Measurements from ENCODE around the gene F10.

Gene F10

GRCh38 chr13:113126265-113127150, 3.9 kb downstream of the F10 start:
- no peak overlapping the region for H3K27ac ChIP-seq (replicated peaks; ENCODE audit: low read length)
- no peak overlapping the region for H2AFZ ChIP-seq (ENCODE audit: low read length)
- no peak overlapping the region for H3K4ac ChIP-seq (ENCODE audit: low read length)
- H2BK12ac ChIP-seq (ENCODE audit: low read length) = no peak overlapping the region
- no peak overlapping the region for H4K91ac ChIP-seq (ENCODE audit: low read depth, low read length, poor library complexity)
- DNase-seq (ENCODE audit: low spot score) = no peak
- no peaks in the 10 kb centered on the region for H3K9me3 ChIP-seq (replicated peaks in 1 of 2; ENCODE audit: control insufficient read depth in 2 of 2, insufficient read depth in 1 of 2, low read depth in 1 of 2, low read length in 2 of 2)
- H3K9ac ChIP-seq (ENCODE audit: low read depth, low read length, poor library complexity) = no peak overlapping the region
- no peak overlapping the region for H2BK120ac ChIP-seq (ENCODE audit: low read depth, low read length)
- H2AK5ac ChIP-seq (ENCODE audit: low read depth, low read length) = no peak overlapping the region
- H3K4me1 ChIP-seq (ENCODE audit: control insufficient read depth in 2 of 2, insufficient read depth in 1 of 2, low read depth in 1 of 2, low read length in 2 of 2) = peaks cover 9 to 11% of the 10 kb centered on the region in 2 donors
- no peak overlapping the region for H4K8ac ChIP-seq (ENCODE audit: low read depth, low read length)
- no CpG with 5 or more reads among the region's 18 CpGs for WGBS, 2 donors (ENCODE audit: extremely low coverage in 2 of 2, insufficient read length in 2 of 2, insufficient replicate concordance in 1 of 2)
- no peak overlapping the region for H3K4me2 ChIP-seq (ENCODE audit: insufficient read depth, low read length, poor library complexity, severe bottlenecking)
- H3K23ac ChIP-seq (ENCODE audit: low read depth, low read length, poor library complexity) = no peak overlapping the region
- H3K18ac ChIP-seq (ENCODE audit: low read length) = no peak overlapping the region
- no peak overlapping the region for H3K14ac ChIP-seq (ENCODE audit: low read length)
- H2BK5ac ChIP-seq (ENCODE audit: low read length) = no peak overlapping the region
- H3K4me3 ChIP-seq (ENCODE audit: low read length in 2 of 2) = no peak overlapping the region
- no peak overlapping the region for H2BK15ac ChIP-seq (ENCODE audit: low read length)
- H3K79me1 ChIP-seq (ENCODE audit: low read depth, low read length) = no peaks in the 10 kb centered on the region
- peaks cover 0 to 3% (median 0%) of the 10 kb centered on the region in 3 experiments for H3K27me3 ChIP-seq (ENCODE audit: control insufficient read depth in 3 of 3, insufficient read depth in 3 of 3, low read depth in 1 of 3, low read length in 3 of 3)
- no peaks in the 10 kb centered on the region for H3K36me3 ChIP-seq (replicated peaks in 1 of 2; ENCODE audit: control insufficient read depth in 2 of 2, insufficient read depth in 2 of 2, low read length in 2 of 2)

- no peak overlapping the region for H3K4me2 ChIP-seq (ENCODE audit: insufficient read depth, low read length, poor library complexity, severe bottlenecking)
- H3K79me1 ChIP-seq (ENCODE audit: low read depth, low read length) = no peaks in the 10 kb centered on the region
- no peak overlapping the region for H4K91ac ChIP-seq (ENCODE audit: low read depth, low read length, poor library complexity)
- H2AK5ac ChIP-seq (ENCODE audit: low read depth, low read length) = peak overlapping the region; percentile 61
- no peak overlapping the region for H3K9ac ChIP-seq (ENCODE audit: low read depth, low read length, poor library complexity)
- H3K23ac ChIP-seq (ENCODE audit: low read depth, low read length, poor library complexity) = no peak overlapping the region
- H2BK120ac ChIP-seq (ENCODE audit: low read depth, low read length) = no peak overlapping the region
- WGBS, 2 donors (ENCODE audit: extremely low coverage in 2 of 2, insufficient read length in 2 of 2, insufficient replicate concordance in 1 of 2) = no CpG with 5 or more reads among the region's 27 CpGs
- H3K14ac ChIP-seq (ENCODE audit: low read length) = no peak overlapping the region
- no peak overlapping the region for H2AFZ ChIP-seq (ENCODE audit: low read length)
- no peak overlapping the region for H3K4me3 ChIP-seq (ENCODE audit: low read length in 2 of 2)
- H2BK5ac ChIP-seq (ENCODE audit: low read length) = no peak overlapping the region
- DNase-seq (ENCODE audit: low spot score) = no peak
- peak overlapping the region; percentile 20 for H3K18ac ChIP-seq (ENCODE audit: low read length)
- H3K27me3 ChIP-seq (ENCODE audit: control insufficient read depth in 3 of 3, insufficient read depth in 3 of 3, low read depth in 1 of 3, low read length in 3 of 3) = peaks cover 0 to 6% (median 0%) of the 10 kb centered on the region in 3 experiments
- no peak overlapping the region for H4K8ac ChIP-seq (ENCODE audit: low read depth, low read length)
- no peaks in the 10 kb centered on the region for H3K36me3 ChIP-seq (replicated peaks in 1 of 2; ENCODE audit: control insufficient read depth in 2 of 2, insufficient read depth in 2 of 2, low read length in 2 of 2)
- peak overlapping the region; percentile 31 for H2BK15ac ChIP-seq (ENCODE audit: low read length)
- no peak overlapping the region for H3K4ac ChIP-seq (ENCODE audit: low read length)
- no peak overlapping the region for H2BK12ac ChIP-seq (ENCODE audit: low read length)
- H3K27ac ChIP-seq (replicated peaks; ENCODE audit: low read length) = no peak overlapping the region
- no peaks in the 10 kb centered on the region for H3K4me1 ChIP-seq (ENCODE audit: control insufficient read depth in 2 of 2, insufficient read depth in 1 of 2, low read depth in 1 of 2, low read length in 2 of 2)
- no peaks in the 10 kb centered on the region for H3K9me3 ChIP-seq (replicated peaks in 1 of 2; ENCODE audit: control insufficient read depth in 2 of 2, insufficient read depth in 1 of 2, low read depth in 1 of 2, low read length in 2 of 2)
Observed at GRCh38 chr13:113129480-113129879, 6.9 kb downstream of the F10 start.

- Histone ChIP-seq H3K23ac (ENCODE audit: low read depth, low read length, poor library complexity) (peak overlapping the region; percentile 51), H3K18ac (ENCODE audit: low read length) (peak overlapping the region; percentile 20), H3K27me3 (ENCODE audit: control insufficient read depth in 3 of 3, insufficient read depth in 3 of 3, low read depth in 1 of 3, low read length in 3 of 3) (peaks cover 0 to 7% (median 0%) of the 10 kb centered on the region in 3 experiments), H3K4me2 (ENCODE audit: insufficient read depth, low read length, poor library complexity, severe bottlenecking) (no peak overlapping the region), H4K91ac (ENCODE audit: low read depth, low read length, poor library complexity) (no peak overlapping the region), H3K79me1 (ENCODE audit: low read depth, low read length) (no peaks in the 10 kb centered on the region), H3K4ac (ENCODE audit: low read length) (no peak overlapping the region), H2BK12ac (ENCODE audit: low read length) (no peak overlapping the region), H3K14ac (ENCODE audit: low read length) (peak overlapping the region; percentile 72), H3K4me1 (ENCODE audit: control insufficient read depth in 2 of 2, insufficient read depth in 1 of 2, low read depth in 1 of 2, low read length in 2 of 2) (no peaks in the 10 kb centered on the region), H2AK5ac (ENCODE audit: low read depth, low read length) (peak overlapping the region; percentile 61), H3K27ac (replicated peaks; ENCODE audit: low read length) (no peak overlapping the region), H3K36me3 (replicated peaks in 1 of 2; ENCODE audit: control insufficient read depth in 2 of 2, insufficient read depth in 2 of 2, low read length in 2 of 2) (no peaks in the 10 kb centered on the region), H3K4me3 (ENCODE audit: low read length in 2 of 2) (peak overlapping the region in 1 of 2 donors; percentile 35), H2BK5ac (ENCODE audit: low read length) (no peak overlapping the region), H2BK120ac (ENCODE audit: low read depth, low read length) (no peak overlapping the region), H2BK15ac (ENCODE audit: low read length) (no peak overlapping the region), H3K9me3 (replicated peaks in 1 of 2; ENCODE audit: control insufficient read depth in 2 of 2, insufficient read depth in 1 of 2, low read depth in 1 of 2, low read length in 2 of 2) (no peaks in the 10 kb centered on the region), H3K9ac (ENCODE audit: low read depth, low read length, poor library complexity) (no peak overlapping the region), H4K8ac (ENCODE audit: low read depth, low read length) (no peak overlapping the region), H2AFZ (ENCODE audit: low read length) (no peak overlapping the region)
- WGBS, 2 donors (ENCODE audit: extremely low coverage in 2 of 2, insufficient read length in 2 of 2, insufficient replicate concordance in 1 of 2) = no CpG with 5 or more reads among the region's 60 CpGs
- DNase-seq (ENCODE audit: low spot score) = no peak
Observed at GRCh38 chr13:113129921-113130750, 7.5 kb downstream of the F10 start.

GRCh38 chr13:113135281-113135760, 12.7 kb downstream of the F10 start:
- Histone ChIP-seq H2AFZ (ENCODE audit: low read length) (no peak overlapping the region), H3K9ac (ENCODE audit: low read depth, low read length, poor library complexity) (no peak overlapping the region), H4K8ac (ENCODE audit: low read depth, low read length) (no peak overlapping the region), H3K36me3 (replicated peaks in 1 of 2; ENCODE audit: control insufficient read depth in 2 of 2, insufficient read depth in 2 of 2, low read length in 2 of 2) (no peaks in the 10 kb centered on the region), H3K79me1 (ENCODE audit: low read depth, low read length) (no peaks in the 10 kb centered on the region), H3K18ac (ENCODE audit: low read length) (no peak overlapping the region), H3K4me2 (ENCODE audit: insufficient read depth, low read length, poor library complexity, severe bottlenecking) (no peak overlapping the region), H3K4me3 (ENCODE audit: low read length in 2 of 2) (no peak overlapping the region), H4K91ac (ENCODE audit: low read depth, low read length, poor library complexity) (no peak overlapping the region), H3K9me3 (replicated peaks in 1 of 2; ENCODE audit: control insufficient read depth in 2 of 2, insufficient read depth in 1 of 2, low read depth in 1 of 2, low read length in 2 of 2) (no peaks in the 10 kb centered on the region), H3K14ac (ENCODE audit: low read length) (no peak overlapping the region), H2AK5ac (ENCODE audit: low read depth, low read length) (no peak overlapping the region), H3K23ac (ENCODE audit: low read depth, low read length, poor library complexity) (no peak overlapping the region), H2BK12ac (ENCODE audit: low read length) (no peak overlapping the region), H2BK120ac (ENCODE audit: low read depth, low read length) (no peak overlapping the region), H3K27ac (replicated peaks; ENCODE audit: low read length) (no peak overlapping the region), H3K4me1 (ENCODE audit: control insufficient read depth in 2 of 2, insufficient read depth in 1 of 2, low read depth in 1 of 2, low read length in 2 of 2) (peaks cover 5 to 9% of the 10 kb centered on the region in 2 donors), H2BK15ac (ENCODE audit: low read length) (no peak overlapping the region), H2BK5ac (ENCODE audit: low read length) (no peak overlapping the region), H3K27me3 (ENCODE audit: control insufficient read depth in 3 of 3, insufficient read depth in 3 of 3, low read depth in 1 of 3, low read length in 3 of 3) (peaks cover 0 to 31% (median 0%) of the 10 kb centered on the region in 3 experiments), H3K4ac (ENCODE audit: low read length) (no peak overlapping the region)
- DNase-seq (ENCODE audit: low spot score) = no peak
- no CpG with 5 or more reads among the region's 2 CpGs for WGBS, 2 donors (ENCODE audit: extremely low coverage in 2 of 2, insufficient read length in 2 of 2, insufficient replicate concordance in 1 of 2)
